Measurements from ENCODE around the gene NCAN.

- TF ChIP-seq CTCF (IDR thresholded peaks at IDR 0.05; ENCODE audit: low read depth, low read length) (no peak), POLR2A (IDR thresholded peaks at IDR 0.05; ENCODE audit: extremely low read depth, insufficient read length) (no peak), MAX (IDR thresholded peaks at IDR 0.05; ENCODE audit: low read depth, low read length) (no peak)
Measured at GRCh38 chr19:19230999-19231398, 19.2 kb downstream of the NCAN start.

Measured in NB4 (cell line).